Measurements from ENCODE around the gene CLCA4. TPM values are rescaled to one million over a fixed set of nuclear protein-coding genes. Genes with fewer than 3 reads are reported as not detected.
"Not testable (repeated sequence)": the region's sequence is repeated elsewhere in the genome, so short reads cannot be mapped to it uniquely, and the experiment has no call there.

CLCA4 gene
- total RNA-seq, 2 donors from 2014 or later: not detected

GRCh38 chr1:86596741-86597290, 49.9 kb downstream of the CLCA4 start:
- H3K27ac Mint-ChIP-seq: no peak overlapping the region
- whole genome bisulfite sequencing, 2 experiments (ENCODE audit: insufficient coverage in 1 of 2, insufficient read length in 1 of 2): 94 to 95% methylated on average over 3 of the region's 3 CpGs

GRCh38 chr1:86606080-86606479, 59.2 kb downstream of the CLCA4 start:
- H3K4me1 ChIP-seq (ENCODE audit: control insufficient read depth, insufficient read depth, low read length); H3K9ac ChIP-seq (ENCODE audit: extremely low read depth, low read length, poor library complexity, severe bottlenecking); DNase-seq; H3K27me3 ChIP-seq (ENCODE audit: control insufficient read depth, insufficient read depth, low read length, poor library complexity, severe bottlenecking); H3K4me3 ChIP-seq (ENCODE audit: low read length); H3K9me3 Mint-ChIP-seq; H3K36me3 Mint-ChIP-seq (ENCODE audit: low read depth); H3K9me3 ChIP-seq (ENCODE audit: control insufficient read depth, low read length); H3K27ac ChIP-seq (ENCODE audit: low read depth, low read length); H3K27me3 Mint-ChIP-seq (ENCODE audit: insufficient read depth); H3K27ac Mint-ChIP-seq; H3K4me3 Mint-ChIP-seq; H3K36me3 ChIP-seq (ENCODE audit: control insufficient read depth, insufficient read depth, low read length); H3K4me1 Mint-ChIP-seq: not testable (repeated sequence)
- 95% methylated on average over 2 of the region's 2 CpGs; no CpG with 5 or more reads in 1 of the 2 experiments for WGBS, 2 experiments (ENCODE audit: insufficient coverage in 1 of 2, insufficient read length in 1 of 2)

More at GRCh38 chr1:86596741-86597290, 49.9 kb downstream of the CLCA4 start:
- Mint-ChIP-seq H3K36me3 (ENCODE audit: low read depth) (no peaks in the 10 kb centered on the region), H3K9me3 (peaks cover 28% of the 10 kb centered on the region), H3K27me3 (ENCODE audit: insufficient read depth) (no peaks in the 10 kb centered on the region), H3K4me1 (no peaks in the 10 kb centered on the region), H3K4me3 (no peak overlapping the region)
- Histone ChIP-seq H3K27me3 (ENCODE audit: control insufficient read depth, insufficient read depth, low read length, poor library complexity, severe bottlenecking) (no peaks in the 10 kb centered on the region), H3K4me1 (ENCODE audit: control insufficient read depth, insufficient read depth, low read length) (no peaks in the 10 kb centered on the region), H3K4me3 (ENCODE audit: low read length) (no peak overlapping the region), H3K9me3 (ENCODE audit: control insufficient read depth, low read length) (peaks cover 15% of the 10 kb centered on the region), H3K27ac (ENCODE audit: low read depth, low read length) (no peak overlapping the region), H3K9ac (ENCODE audit: extremely low read depth, low read length, poor library complexity, severe bottlenecking) (no peak overlapping the region), H3K36me3 (ENCODE audit: control insufficient read depth, insufficient read depth, low read length) (no peaks in the 10 kb centered on the region)
- no peak for DNase-seq
- TF ChIP-seq, protein P1, sequence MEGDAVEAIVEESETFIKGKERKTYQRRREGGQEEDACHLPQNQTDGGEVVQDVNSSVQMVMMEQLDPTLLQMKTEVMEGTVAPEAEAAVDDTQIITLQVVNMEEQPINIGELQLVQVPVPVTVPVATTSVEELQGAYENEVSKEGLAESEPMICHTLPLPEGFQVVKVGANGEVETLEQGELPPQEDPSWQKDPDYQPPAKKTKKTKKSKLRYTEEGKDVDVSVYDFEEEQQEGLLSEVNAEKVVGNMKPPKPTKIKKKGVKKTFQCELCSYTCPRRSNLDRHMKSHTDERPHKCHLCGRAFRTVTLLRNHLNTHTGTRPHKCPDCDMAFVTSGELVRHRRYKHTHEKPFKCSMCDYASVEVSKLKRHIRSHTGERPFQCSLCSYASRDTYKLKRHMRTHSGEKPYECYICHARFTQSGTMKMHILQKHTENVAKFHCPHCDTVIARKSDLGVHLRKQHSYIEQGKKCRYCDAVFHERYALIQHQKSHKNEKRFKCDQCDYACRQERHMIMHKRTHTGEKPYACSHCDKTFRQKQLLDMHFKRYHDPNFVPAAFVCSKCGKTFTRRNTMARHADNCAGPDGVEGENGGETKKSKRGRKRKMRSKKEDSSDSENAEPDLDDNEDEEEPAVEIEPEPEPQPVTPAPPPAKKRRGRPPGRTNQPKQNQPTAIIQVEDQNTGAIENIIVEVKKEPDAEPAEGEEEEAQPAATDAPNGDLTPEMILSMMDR (conservative IDR thresholded peaks at IDR 0.05): no peak

- H3K36me3 ChIP-seq (ENCODE audit: control insufficient read depth, insufficient read depth, low read length): no peaks in the 10 kb centered on the region
- Mint-ChIP-seq H3K9me3 (peaks cover 32% of the 10 kb centered on the region), H3K36me3 (ENCODE audit: low read depth) (no peaks in the 10 kb centered on the region), H3K4me3 (no peak overlapping the region), H3K27me3 (ENCODE audit: insufficient read depth) (peaks cover 2% of the 10 kb centered on the region), H3K27ac (no peak overlapping the region), H3K4me1 (no peaks in the 10 kb centered on the region)
- no CpG with 5 or more reads among the region's 1 CpG for WGBS, 2 experiments (ENCODE audit: insufficient coverage in 1 of 2, insufficient read length in 1 of 2)
- H3K4me1 ChIP-seq (ENCODE audit: control insufficient read depth, insufficient read depth, low read length): no peaks in the 10 kb centered on the region
- no peaks in the 10 kb centered on the region for H3K27me3 ChIP-seq (ENCODE audit: control insufficient read depth, insufficient read depth, low read length, poor library complexity, severe bottlenecking)
- H3K9ac ChIP-seq (ENCODE audit: extremely low read depth, low read length, poor library complexity, severe bottlenecking): no peak overlapping the region
- H3K27ac ChIP-seq (ENCODE audit: low read depth, low read length): no peak overlapping the region
- H3K9me3 ChIP-seq (ENCODE audit: control insufficient read depth, low read length): peaks cover 7% of the 10 kb centered on the region
- TF ChIP-seq, protein P1 (conservative IDR thresholded peaks at IDR 0.05): no peak
- DNase-seq: no peak
- no peak overlapping the region for H3K4me3 ChIP-seq (ENCODE audit: low read length)
These were observed 69.6 kb downstream of the CLCA4 start for GRCh38 chr1:86616433-86616832.

- WGBS, 2 experiments (ENCODE audit: insufficient coverage in 1 of 2, insufficient read length in 1 of 2): 94% methylated on average over 1 of the region's 1 CpG; no CpG with 5 or more reads in 1 of the 2 experiments
- Mint-ChIP-seq H3K4me3 (no peak overlapping the region), H3K9me3 (peaks cover 32% of the 10 kb centered on the region), H3K27me3 (ENCODE audit: insufficient read depth) (peaks cover 2% of the 10 kb centered on the region), H3K27ac (no peak overlapping the region), H3K36me3 (ENCODE audit: low read depth) (no peaks in the 10 kb centered on the region), H3K4me1 (no peaks in the 10 kb centered on the region)
- Histone ChIP-seq H3K4me1 (ENCODE audit: control insufficient read depth, insufficient read depth, low read length) (no peaks in the 10 kb centered on the region), H3K9me3 (ENCODE audit: control insufficient read depth, low read length) (peaks cover 7% of the 10 kb centered on the region), H3K4me3 (ENCODE audit: low read length) (no peak overlapping the region), H3K9ac (ENCODE audit: extremely low read depth, low read length, poor library complexity, severe bottlenecking) (no peak overlapping the region), H3K27ac (ENCODE audit: low read depth, low read length) (no peak overlapping the region), H3K27me3 (ENCODE audit: control insufficient read depth, insufficient read depth, low read length, poor library complexity, severe bottlenecking) (no peaks in the 10 kb centered on the region), H3K36me3 (ENCODE audit: control insufficient read depth, insufficient read depth, low read length) (no peaks in the 10 kb centered on the region)
- DNase-seq: no peak
- TF ChIP-seq, protein P1 (conservative IDR thresholded peaks at IDR 0.05): no peak
These were observed 70.0 kb downstream of the CLCA4 start for GRCh38 chr1:86616871-86617270.
